Small intestine (tissue), 7 donors: ENCODE measurements around the gene EMC10. TPM values are rescaled to one million over a fixed set of nuclear protein-coding genes. Genes with fewer than 3 reads are reported as not detected.

Experiments used
- DNase-seq, 2 donors: peaks; one replicate each; pipeline versions ENCODE4 v3.0.0 to v3.0.0-alpha.2; 2013
- FAIRE-seq: peaks from 2 replicates; lab custom pipeline; 2012; peaks lifted over from hg19 to GRCh38; lab: Jason Lieb, UNC
- H3K27ac ChIP-seq, 3 donors: one replicate each; pipeline ENCODE4 v1.5.1; 2013; ENCODE audit warnings: low read length in 2 of 3, mild to moderate bottlenecking in 2 of 3, control low read depth in 1 of 3, inconsistent platforms in 1 of 3, low read depth in 1 of 3, moderate library complexity in 1 of 3
- H3K27me3 ChIP-seq, 3 donors: one replicate each; pipeline ENCODE4 v1.6.1; 2013; ENCODE audit warnings: low read length in 3 of 3, inconsistent platforms in 1 of 3; ENCODE audit not compliant: control insufficient read depth in 3 of 3, insufficient read depth in 3 of 3
- H3K36me3 ChIP-seq, 3 donors: one replicate each; pipeline ENCODE4 v1.6.1; 2013; ENCODE audit warnings: low read length in 3 of 3, inconsistent platforms in 1 of 3, low read depth in 1 of 3, mild to moderate bottlenecking in 1 of 3, moderate library complexity in 1 of 3; ENCODE audit not compliant: control insufficient read depth in 3 of 3, insufficient read depth in 2 of 3
- H3K4me1 ChIP-seq, 3 donors: one replicate each; pipeline ENCODE4 v1.6.1; 2013; ENCODE audit warnings: low read length in 2 of 3, inconsistent platforms in 1 of 3, low read depth in 1 of 3, mild to moderate bottlenecking in 1 of 3, moderate library complexity in 1 of 3; ENCODE audit not compliant: control insufficient read depth in 3 of 3, insufficient read depth in 2 of 3
- H3K4me3 ChIP-seq, 3 donors: one replicate each; pipeline ENCODE4 v1.5.1; 2013; ENCODE audit warnings: low read length in 3 of 3, control low read depth in 1 of 3, inconsistent platforms in 1 of 3, low read depth in 1 of 3, mild to moderate bottlenecking in 1 of 3, moderate library complexity in 1 of 3
- H3K9me3 ChIP-seq, 2 donors: one replicate each; pipeline ENCODE4 v1.6.1; 2013; ENCODE audit warnings: low read depth in 1 of 2, low read length in 1 of 2; ENCODE audit not compliant: control insufficient read depth in 2 of 2, insufficient read depth in 1 of 2
- WGBS, 3 donors: extraction: QIAGEN DNeasy Blood & Tissue Kit; methylation state at CpG; one replicate each; pipeline ENCODE4 v1.1.7; 2013; 5-methylcytosine and 5-hydroxymethylcytosine counted together
- polyA plus RNA-seq, 4 donors: library from polyadenylated mRNA; stranded (reverse) in 3 of 4; unstranded in 1 of 4; fragments of 200-250 nt in 3 of 4; fragments of 120-200 nt in 1 of 4; gene quantifications; one replicate each; pipeline versions ENCODE4 v1.2.1 to v1.2.3, GENCODE V29; 2013
- donor health status: healthy with polysubstance abuse.
- donor health status: control.
- donor health status: control.
- donor health status: Bipolar disorder and iron deficiency.
- donor health status: healthy.

EMC10 gene
- polyA plus RNA-seq, 4 donors, result 53.7 to 164 (median 116) TPM

DNA sequence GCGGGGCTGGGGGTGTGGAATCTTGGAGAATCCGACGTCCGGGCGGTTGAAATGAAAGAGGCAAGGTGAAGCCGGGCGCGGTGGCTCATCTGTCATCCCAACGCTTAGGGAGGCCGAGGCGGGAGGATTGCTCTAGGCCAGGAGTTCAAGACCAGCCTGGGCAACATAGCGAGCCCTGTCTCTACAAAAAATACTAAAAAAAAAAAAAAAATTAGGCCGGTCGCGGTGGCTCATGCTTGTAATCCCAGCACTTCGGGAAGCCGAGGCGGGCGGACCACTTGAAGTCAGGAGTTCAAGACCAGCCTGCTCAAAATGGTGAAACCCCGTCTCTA is 566 bp downstream of the EMC10 start:
- Histone ChIP-seq H3K36me3 (peaks cover 0 to 42% (median 4%) of the 10 kb centered on the region in 3 donors), H3K27me3 (no peaks in the 10 kb centered on the region), H3K4me1 (peaks cover 5 to 7% (median 6%) of the 10 kb centered on the region in 3 donors), H3K27ac (peak overlapping the region in 2 of 3 donors; percentile 82 to 96), H3K9me3 (peaks cover 0 to 20% of the 10 kb centered on the region in 2 donors), H3K4me3 (peak overlapping the region; percentile 82 to 99 (median 91))
- FAIRE-seq, result no peak
- no peak for DNase-seq
- 12 to 16% (median 15%) methylated on average over 19 to 20 of the region's 20 CpGs for WGBS, 3 donors

DNA sequence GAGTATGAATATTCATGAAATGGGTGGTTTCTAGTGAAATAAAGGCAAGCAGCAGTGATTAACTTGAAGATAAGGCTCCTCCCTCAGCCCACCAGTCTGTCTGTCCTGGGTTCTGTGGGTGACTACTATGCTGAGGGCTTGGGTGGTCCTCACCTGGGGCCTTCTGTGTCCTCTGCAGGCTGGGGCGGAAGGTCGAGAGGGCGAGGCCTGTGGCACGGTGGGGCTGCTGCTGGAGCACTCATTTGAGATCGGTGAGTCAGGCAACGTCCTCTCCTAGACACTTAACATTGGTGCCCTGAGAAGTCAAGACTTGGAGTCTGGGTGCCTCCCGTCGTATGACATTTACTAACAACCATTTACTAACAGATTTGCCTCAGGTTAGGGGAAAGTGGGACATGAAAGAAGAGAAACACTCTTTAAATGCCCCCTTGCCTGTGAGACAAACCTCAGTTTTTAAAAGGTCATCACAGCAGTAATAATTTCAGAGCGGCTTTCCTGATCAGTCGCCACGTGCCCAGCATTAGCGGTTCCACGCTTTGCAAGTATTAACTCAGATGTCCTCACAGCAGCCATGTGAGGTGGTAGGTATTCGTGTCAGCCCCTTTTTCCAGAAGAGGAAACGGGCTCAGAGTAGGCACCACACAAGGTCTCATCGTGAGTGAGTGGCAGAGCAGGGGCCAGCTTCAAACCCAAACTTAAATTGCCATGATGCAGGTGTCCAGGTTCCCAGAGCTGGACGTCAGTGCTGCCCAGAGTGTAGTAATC is 1.6 kb downstream of the EMC10 start:
- peaks cover 0 to 52% (median 4%) of the 10 kb centered on the region in 3 donors for H3K36me3 ChIP-seq

DNA sequence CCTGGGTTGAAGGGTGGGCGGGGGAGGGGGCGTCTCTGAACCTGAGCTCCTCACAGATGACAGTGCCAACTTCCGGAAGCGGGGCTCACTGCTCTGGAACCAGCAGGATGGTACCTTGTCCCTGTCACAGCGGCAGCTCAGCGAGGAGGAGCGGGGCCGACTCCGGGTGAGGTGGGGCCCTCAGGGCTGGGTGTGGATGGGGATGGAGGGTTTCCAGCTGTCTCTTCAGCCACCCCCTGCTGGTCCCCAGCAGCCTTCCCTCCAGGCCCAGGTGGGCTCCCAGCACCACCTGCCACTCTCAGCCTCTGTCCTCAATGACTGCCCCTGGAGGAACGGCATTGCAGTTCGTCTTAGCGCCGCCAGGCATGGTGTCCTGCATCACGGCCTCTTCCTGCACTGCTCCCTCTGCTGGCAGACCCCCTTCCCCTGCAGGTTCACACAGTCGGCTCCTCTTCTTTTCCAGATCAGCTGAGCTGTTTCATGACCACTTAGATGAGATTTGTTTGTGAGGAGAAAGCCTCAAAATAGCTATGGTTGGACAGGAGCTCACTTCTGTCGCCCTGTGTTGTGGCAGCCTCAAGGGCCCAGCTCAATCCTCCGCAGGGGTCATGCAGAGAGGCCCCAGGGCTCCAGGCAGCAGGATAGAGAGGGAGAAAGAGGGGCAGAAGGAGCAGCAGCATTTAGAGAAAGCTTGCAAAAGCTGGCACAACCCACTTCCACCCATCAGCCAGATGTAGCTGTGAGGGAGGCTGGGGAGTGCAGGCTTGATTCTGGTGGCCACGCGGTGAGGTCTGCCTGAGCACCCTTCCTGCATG is 2.8 kb downstream of the EMC10 start:
- H3K4me1 ChIP-seq, result peaks cover 5 to 7% (median 6%) of the 10 kb centered on the region in 3 donors
- no peak overlapping the region for H3K27ac ChIP-seq
- H3K4me3 ChIP-seq, result no peak overlapping the region
- DNase-seq, result no peak
- peaks cover 0 to 20% of the 10 kb centered on the region in 2 donors for H3K9me3 ChIP-seq
- WGBS, 3 donors, result 87 to 97% (median 94%) methylated on average over 18 to 19 of the region's 19 CpGs
- H3K36me3 ChIP-seq, result peaks cover 0 to 57% (median 4%) of the 10 kb centered on the region in 3 donors
- no peaks in the 10 kb centered on the region for H3K27me3 ChIP-seq
- FAIRE-seq, result no peak

More for the DNA sequence above, 1.6 kb downstream of the EMC10 start:
- WGBS, 3 donors, result 95 to 96% (median 95%) methylated on average over 17 of the region's 17 CpGs
- DNase-seq (no peak), FAIRE-seq (no peak)
- no peak overlapping the region for H3K27ac ChIP-seq
- peaks cover 0 to 20% of the 10 kb centered on the region in 2 donors for H3K9me3 ChIP-seq
- peaks cover 5 to 7% (median 6%) of the 10 kb centered on the region in 3 donors for H3K4me1 ChIP-seq
- H3K4me3 ChIP-seq, result no peak overlapping the region
- H3K27me3 ChIP-seq, result no peaks in the 10 kb centered on the region

DNA sequence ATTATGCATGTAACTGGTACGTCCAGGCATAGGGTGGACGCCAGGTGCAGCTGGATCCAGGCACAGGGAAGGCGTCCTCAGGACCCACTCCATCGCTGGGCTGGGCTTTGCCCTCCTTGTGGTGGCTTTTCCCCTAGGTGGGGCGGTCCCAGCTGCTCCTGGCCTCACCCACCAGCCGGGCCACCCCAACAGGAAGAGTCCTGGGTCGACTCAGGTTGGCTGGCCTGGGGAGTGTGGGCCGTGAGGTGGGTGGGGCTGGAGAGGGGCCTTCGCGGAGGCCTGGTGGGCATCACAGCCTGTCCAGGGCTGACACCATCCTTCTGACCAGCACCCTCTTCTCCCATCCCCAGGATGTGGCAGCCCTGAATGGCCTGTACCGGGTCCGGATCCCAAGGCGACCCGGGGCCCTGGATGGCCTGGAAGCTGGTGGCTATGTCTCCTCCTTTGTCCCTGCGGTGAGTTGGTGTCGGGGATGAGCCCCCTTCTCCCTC is 3.5 kb downstream of the EMC10 start:
- WGBS, 3 donors, result 93 to 97% (median 96%) methylated on average over 14 to 16 of the region's 16 CpGs
- FAIRE-seq (no peak), DNase-seq (no peak)

DNA sequence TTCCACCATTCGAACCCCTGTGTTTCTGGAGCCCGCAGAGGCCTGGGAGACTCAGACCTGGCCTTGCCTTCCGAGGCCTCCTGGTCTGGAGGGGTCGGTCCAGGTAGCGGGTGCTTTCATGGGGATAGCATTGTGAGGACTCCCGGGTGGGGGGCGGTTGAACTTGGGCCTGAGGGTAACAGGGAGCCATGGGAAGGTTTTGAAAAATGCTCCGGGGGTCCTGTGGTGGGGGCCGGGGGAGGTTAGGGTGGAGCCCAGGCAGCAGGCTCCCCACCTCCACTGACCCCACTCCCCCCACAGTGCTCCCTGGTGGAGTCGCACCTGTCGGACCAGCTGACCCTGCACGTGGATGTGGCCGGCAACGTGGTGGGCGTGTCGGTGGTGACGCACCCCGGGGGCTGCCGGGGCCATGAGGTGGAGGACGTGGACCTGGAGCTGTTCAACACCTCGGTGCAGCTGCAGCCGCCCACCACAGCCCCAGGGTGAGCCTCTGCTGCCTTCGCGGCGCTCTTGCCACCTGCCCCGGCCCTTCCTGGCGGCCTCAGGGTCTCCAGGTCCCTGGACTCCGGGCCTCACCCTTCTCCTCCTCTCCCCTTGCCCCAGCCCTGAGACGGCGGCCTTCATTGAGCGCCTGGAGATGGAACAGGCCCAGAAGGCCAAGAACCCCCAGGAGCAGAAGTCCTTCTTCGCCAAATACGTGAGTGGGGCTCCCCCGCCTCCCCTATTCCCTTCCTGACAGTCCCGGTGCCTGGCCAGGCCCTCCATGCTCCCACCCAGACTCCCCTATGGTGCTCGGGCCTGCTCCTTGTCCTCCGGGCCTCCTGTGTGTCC is 4.2 kb downstream of the EMC10 start:
- 87 to 96% (median 90%) methylated on average over 33 to 37 of the region's 37 CpGs for WGBS, 3 donors
- Histone ChIP-seq H3K36me3 (peaks cover 0 to 63% (median 4%) of the 10 kb centered on the region in 3 donors), H3K9me3 (peaks cover 0 to 20% of the 10 kb centered on the region in 2 donors), H3K27me3 (no peaks in the 10 kb centered on the region), H3K4me1 (peaks cover 5 to 7% (median 6%) of the 10 kb centered on the region in 3 donors), H3K27ac (no peak overlapping the region), H3K4me3 (no peak overlapping the region)
- FAIRE-seq, result no peak
- DNase-seq, result no peak

More for the DNA sequence above, 3.5 kb downstream of the EMC10 start:
- Histone ChIP-seq H3K4me3 (no peak overlapping the region), H3K4me1 (peaks cover 5 to 7% (median 6%) of the 10 kb centered on the region in 3 donors), H3K9me3 (peaks cover 0 to 20% of the 10 kb centered on the region in 2 donors), H3K27me3 (no peaks in the 10 kb centered on the region), H3K27ac (no peak overlapping the region), H3K36me3 (peaks cover 0 to 60% (median 4%) of the 10 kb centered on the region in 3 donors)

DNA sequence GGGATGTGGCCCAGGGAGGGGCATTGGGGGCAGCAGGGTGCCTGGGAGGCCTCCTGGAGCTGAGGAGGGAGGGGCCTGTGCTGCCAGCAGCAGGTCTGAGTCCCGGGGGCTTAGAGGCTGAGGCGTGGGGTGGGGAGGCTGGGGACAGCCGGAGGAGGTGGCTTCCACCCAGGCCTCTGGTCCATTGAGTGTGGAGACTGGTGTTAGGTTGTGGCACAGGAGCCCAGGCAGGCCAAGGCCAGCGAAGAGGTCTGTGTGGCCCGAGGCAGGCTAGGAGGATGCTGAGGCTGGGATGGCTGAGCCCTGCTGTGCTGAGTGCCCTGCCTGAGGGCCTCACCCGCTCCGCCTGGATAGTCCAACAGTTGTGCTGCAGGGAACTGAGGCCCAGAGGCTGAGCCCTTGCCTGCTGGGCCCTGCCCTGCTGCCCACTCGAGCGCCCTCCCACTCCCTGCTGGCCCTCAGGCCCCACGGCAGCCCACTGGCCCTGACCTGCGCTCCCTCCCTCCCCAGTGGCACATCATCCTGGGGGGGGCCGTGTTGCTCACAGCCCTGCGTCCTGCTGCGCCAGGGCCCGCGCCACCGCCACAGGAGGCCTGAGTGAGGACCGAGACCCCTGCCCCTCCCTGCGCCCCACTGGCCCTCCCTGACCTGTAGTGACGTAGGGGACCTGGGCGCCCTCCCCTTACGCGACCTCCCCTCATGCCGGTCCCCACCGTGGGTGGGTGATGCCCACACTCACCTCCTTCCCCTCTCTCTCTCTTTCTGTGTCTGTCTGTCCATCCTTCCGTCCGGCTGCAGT is 5.2 kb downstream of the EMC10 start:
- FAIRE-seq (no peak), DNase-seq (no peak)
- Histone ChIP-seq H3K27me3 (no peaks in the 10 kb centered on the region), H3K27ac (no peak overlapping the region), H3K9me3 (peaks cover 0 to 20% of the 10 kb centered on the region in 2 donors), H3K4me1 (peaks cover 5 to 7% (median 6%) of the 10 kb centered on the region in 3 donors), H3K36me3 (peaks cover 0 to 66% (median 4%) of the 10 kb centered on the region in 3 donors), H3K4me3 (no peak overlapping the region)
- 91 to 98% (median 94%) methylated on average over 18 to 27 of the region's 27 CpGs for WGBS, 3 donors

DNA sequence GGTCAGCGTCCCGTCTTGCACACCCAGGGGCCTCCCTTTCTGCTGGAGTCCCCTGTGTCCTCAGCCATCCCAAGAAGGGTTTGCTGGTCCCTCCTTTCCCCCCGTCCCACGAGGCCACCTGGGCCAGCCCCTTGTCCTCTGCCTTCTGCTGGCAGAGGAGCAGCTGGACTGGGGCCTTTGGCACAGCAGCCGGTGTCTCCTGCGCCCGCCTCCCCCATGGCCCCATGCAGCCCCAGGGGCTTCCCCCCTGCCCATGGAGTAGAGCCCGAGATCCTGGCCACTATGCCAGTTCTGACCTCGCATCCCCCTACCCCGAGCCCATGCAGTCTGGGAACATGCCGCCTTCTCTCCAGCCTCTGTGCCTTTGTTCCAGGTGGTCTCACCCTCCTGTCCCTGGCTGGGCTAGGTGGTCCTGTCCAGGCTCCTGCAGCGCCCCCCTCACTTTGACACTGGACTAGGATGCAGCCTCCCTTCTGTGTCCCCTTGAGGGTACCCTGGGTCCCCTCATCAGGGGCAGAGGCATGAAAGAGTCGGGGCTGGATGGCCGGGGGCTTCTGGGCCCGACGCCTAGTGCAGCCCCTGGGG is 6.1 kb downstream of the EMC10 start:
- Histone ChIP-seq H3K36me3 (peaks cover 0 to 66% (median 4%) of the 10 kb centered on the region in 3 donors), H3K4me1 (peaks cover 4 to 5% (median 4%) of the 10 kb centered on the region in 3 donors)
- WGBS, 3 donors, result 87 to 90% (median 90%) methylated on average over 14 to 16 of the region's 16 CpGs

More for the DNA sequence above, 6.1 kb downstream of the EMC10 start:
- DNase-seq (no peak), FAIRE-seq (no peak)
- peaks cover 0 to under 1% (median 0%) of the 10 kb centered on the region in 3 donors for H3K27me3 ChIP-seq
- no peak overlapping the region for H3K27ac ChIP-seq
- no peak overlapping the region for H3K4me3 ChIP-seq
- H3K9me3 ChIP-seq, result peaks cover 0 to 27% of the 10 kb centered on the region in 2 donors
